Stimulated activated CD4-positive, alpha-beta T cell treated with anti-CD3 and anti-CD28 coated beads, Interleukin-12 subunit alpha, Interleukin-12 subunit beta, amount 100 ng/mL, for 24 hours (primary cell): ENCODE data around the gene ZNF771.
"Not testable (repeated sequence)": the region's sequence is repeated elsewhere in the genome, so short reads cannot be mapped to it uniquely, and the experiment has no call there.

Source experiments
- DNase-seq, 2 experiments: peaks; one replicate each; pipeline ENCODE4 v3.0.0-alpha.2; 2020; ENCODE audit warnings: low read depth in 2 of 2

Gene ZNF771

DNA sequence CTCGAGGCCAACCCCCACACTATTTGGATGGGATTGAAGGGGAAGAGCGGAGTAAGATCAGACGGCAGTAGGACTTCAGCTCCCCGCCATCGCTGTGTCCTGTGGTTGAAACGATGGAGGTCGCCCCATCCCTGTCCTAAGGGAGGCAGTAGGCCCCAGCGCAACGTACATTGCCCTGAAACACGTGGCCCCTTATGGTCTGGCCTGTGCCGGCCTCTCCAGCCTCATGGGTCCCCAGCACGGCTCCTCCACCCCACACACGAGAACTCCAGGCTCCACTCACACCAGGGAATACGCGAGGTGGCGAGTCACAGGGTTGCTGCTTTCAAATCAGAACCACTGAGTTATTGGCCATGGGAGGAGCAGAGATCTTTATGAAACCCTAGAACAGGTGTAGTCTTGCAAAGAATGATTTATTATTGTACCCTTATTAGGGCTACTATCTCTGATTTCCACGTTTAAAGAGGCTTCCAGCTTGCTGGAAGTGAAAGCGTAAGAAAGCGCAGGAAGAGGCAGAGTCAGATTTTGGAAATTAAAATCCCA lies 23.1 kb downstream of the ZNF771 start:
- no peak for DNase-seq

- peak; percentile 31 to 66 for DNase-seq
Observed at GRCh38 chr16:30434852-30435251, 27.4 kb downstream of the ZNF771 start.

GRCh38 chr16:30437511-30438046 lies 30.2 kb downstream of the ZNF771 start:
- no peak for DNase-seq

GRCh38 chr16:30438835-30439234 lies 31.4 kb downstream of the ZNF771 start:
- DNase-seq: no peak

DNA sequence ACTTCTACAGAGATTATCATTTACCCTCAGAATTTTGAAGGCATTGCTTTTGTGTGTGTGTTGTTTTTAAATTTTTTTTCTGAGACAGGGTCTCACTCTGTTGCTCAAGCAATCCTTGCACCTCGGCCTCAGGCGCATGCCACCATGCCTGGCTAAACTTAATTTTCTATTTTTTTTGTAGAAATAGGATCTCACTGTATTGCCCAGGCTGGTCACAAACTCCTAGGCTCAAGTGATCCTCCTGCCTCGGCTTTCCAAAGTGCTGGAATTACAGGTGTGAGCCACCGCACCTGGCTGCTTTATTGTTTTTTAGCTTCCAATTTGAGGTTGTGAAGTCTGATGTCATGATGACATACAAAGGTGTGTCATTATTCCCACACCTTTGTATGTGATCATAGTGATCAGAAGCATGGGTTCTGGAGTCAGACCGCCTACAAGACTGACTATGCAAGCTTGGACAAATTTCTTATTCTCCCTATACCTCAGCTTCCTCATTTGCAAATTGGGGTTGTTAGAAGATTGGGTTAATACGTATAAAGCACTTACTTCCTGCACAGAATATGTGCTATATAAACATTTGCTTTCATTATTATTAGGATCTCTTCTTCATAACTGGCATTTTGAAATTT lies 32.4 kb downstream of the ZNF771 start:
- DNase-seq: no peak

- no peak for DNase-seq
Observed at GRCh38 chr16:30443631-30444030, 36.2 kb downstream of the ZNF771 start.

DNA sequence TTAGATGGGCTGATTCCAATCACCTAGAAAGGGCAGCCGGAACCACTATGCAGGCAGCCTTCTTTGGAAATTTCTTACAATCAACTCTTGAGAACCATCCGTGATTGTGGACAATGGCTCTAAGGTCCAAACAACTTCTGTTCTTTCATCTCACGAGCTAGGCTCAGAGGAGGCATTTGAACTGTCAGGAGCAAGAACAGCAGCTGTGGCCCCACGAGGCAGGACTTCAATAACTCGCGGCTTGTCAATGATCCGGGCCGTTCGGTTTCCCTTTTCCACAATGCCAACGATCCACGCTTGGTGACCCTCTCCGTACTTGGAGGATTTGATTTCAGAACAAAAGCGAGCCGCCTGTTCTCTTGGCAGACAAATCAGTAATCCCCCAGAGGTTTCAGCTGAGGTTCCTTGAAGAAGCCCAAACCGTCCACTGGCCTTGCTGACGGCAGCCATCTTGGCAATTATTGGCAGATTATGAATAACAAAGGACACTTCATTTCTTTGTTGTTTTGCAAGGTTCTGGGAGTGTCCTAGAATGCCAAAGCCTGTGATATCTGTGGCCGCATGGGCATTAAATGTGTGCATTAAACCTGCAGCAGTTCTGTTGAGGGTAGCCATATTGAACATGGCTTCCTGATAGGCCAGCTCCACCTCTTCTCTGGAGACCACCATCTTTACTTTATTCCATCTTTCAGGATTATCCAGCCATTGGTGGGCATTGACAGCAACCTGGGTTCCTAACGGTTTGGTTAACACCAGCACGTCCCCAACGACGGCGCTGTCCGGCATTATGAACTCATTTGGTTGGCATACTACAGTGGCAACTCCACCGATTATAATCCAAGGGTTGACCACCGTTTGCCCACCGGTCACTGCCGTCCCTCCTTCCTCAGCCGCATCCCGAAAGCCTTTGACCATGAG lies 37.1 kb downstream of the ZNF771 start:
- no peak for DNase-seq

- DNase-seq: no peak
Observed at GRCh38 chr16:30445149-30445407, 37.7 kb downstream of the ZNF771 start.

DNA sequence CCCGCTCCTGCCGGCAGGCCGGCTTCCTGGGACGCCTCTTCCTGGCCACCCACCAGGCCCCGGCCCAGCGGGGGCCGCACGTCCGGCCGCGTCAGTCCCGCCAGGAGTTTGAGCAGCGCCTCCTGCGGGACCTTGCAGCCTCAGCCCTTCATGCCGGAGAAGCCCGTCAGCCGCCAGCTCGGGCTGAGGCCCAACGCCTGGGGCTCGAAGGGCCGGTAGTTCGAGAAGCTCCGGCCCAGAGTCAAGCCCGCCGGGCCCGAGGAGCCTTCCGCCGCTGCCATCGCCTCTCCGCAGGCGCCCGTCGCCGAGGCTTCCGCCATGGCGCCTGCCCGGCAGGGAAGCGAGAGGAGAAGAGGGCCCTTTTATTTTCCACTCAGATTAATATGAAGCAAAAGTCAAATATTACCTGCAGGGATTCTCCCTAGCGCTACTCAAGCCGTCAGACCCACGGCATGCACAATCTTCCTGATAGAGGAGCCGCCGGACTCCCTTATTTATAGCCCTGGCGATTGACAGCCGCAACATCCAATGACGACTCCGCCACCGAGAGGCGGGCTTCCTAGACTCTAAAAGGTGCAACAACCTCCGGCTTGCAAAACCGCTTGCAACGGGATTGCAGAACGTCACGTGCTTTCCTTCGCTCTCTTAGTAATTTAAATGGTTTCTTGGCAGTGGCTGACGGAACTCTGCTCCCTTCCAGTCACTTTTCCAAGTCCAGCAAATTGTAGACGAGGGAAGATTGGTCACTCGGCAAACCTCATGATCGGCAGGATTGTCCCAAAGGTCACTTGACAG lies 38.2 kb downstream of the ZNF771 start, which contains the start of gene SEPHS2:
Gene SEPHS2 (minus strand): TSS at position 467 of the 795 bp plus-strand sequence. CDS start 147 bp downstream, at position 320.
- DNase-seq: peak; percentile 91 to 98

DNA sequence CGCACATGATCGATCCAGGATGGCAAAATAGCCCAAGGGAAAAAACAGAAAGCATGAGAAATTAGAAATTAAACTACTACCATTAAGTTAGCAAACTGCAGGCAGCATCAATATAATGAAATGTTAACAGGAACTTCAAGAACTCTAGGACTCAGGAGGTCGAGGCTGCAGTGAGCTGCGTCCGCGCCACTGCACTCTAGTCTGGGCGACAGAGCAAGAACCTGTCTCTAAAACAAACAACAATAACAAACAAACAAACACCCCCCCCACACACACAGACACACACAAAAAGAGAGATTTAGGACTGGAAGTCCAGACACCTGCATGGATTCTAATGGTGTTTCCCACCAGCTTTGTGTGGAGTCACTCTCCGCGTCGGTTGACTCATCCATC lies 38.8 kb downstream of the ZNF771 start:
- no peak for DNase-seq

DNA sequence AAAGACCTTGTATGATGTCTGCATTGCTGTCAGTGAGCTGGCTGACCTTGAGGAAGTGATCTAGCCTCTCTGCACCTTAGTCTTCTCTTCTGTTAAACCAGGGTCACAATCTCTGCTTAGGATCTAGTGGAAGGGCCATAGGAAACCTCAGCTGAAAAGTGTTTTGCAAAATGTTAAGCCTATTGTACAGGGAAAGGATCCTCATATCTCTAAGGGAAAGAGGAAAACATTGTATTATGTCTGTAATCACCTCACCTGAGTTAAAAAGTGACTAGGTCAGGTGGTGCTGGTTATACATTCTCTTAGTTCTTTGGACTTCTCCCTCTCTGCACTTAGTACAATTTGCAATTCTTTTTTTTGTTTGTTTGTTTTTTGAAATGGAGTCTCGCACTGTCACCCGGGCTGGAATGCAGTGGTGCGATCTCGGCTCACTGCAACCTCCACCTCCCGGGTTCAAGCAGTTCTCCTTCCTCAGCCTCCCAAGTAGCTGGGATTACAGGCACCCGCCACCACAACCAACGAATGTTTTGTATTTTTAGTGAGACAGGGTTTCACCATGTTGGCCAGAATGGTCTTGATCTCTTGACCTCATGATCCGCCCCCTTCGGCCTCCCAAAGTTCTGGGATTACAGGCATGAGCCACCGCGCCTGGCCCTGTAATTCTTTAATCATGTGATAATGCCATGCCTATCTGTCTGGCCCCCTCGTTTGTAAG lies 40.3 kb downstream of the ZNF771 start:
- DNase-seq: no peak

- no peak for DNase-seq
Observed at GRCh38 chr16:30449116-30449435, 41.7 kb downstream of the ZNF771 start.

DNA sequence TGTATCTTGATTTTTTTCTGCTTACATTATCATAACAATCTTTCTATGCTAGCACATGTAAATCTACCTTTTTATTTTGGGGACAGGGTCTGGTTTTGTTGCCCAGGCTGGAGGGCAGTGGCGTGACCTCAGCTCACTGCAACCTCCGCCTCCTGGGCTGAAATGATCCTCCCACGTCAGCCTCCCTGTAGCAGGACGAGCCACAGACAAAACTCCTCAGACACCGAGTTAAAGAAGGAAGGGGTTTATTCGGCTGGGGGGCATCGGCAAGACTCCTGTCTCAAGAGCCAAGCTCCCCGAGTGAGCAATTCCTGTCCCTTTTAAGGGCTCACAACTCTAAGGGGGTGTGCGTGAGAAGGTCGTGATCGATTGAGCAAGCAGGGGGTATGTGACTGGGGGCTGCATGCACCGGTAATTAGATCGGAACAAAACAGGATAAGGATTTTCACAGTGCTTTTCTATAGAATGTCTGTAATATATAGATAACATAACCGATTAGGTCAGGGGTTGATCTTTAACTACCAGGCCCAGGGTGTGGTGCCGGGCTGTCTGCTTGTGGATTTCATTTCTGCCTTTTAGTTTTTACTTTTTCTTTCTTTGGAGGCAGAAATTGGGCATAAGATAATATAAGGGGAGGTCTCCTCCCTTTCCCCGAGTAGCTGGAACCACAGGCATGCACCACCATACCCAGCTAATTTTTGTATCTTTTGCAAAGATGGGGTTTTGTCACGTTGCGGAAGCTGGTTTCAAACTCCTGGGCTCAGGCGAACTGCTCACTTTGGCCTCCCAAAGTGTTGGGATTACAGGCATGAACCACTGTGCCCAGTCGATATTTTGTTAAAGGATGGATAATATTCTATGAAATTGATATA lies 45.5 kb downstream of the ZNF771 start:
- not testable (repeated sequence) for DNase-seq

- DNase-seq: no peak
Observed at GRCh38 chr16:30456302-30456701, 48.9 kb downstream of the ZNF771 start.

GRCh38 chr16:30457256-30457655 lies 49.9 kb downstream of the ZNF771 start:
- DNase-seq: no peak

GRCh38 chr16:30457743-30458560 lies 50.5 kb downstream of the ZNF771 start:
- no peak for DNase-seq

DNA sequence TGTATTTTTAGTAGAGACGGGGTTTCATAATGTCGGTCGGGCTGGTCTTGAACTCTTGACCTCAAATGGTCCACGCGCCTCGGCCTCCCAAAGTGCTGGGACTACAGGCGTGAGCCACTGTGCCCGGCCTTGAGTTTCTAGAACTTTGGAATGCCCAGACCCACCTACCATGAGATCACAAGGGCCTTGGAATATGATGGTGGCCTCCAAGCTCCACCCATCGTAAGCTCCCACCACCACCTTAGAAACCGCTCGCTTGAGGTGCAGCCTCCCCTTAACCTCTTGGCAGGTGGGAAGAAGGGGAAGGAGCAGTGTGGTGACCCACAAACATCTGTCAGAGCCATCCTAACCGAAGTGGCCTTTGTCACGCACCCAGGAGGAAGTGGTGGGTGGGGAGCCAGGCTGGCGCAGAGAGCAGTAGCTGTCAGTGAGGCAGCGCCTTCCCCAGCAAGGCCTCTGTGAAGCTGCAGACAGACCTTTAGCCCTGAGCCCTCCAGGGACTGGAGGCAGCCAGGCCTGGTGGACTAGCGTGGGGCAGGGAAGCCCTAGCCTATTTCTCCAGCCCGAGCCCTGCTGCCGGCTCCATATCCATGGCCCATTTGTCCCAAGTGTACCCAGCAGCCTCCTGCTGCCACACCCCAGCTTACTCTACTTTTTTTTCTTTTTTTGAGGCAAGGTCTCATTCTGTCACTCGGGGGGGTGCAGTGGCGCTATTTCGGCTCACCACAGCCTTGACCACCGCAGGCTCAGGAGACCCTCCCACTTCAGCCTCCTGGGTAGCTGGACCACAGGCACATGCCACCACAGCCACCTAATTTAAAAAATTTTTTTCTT lies 51.4 kb downstream of the ZNF771 start:
- peak; percentile 78 to 84 for DNase-seq

DNA sequence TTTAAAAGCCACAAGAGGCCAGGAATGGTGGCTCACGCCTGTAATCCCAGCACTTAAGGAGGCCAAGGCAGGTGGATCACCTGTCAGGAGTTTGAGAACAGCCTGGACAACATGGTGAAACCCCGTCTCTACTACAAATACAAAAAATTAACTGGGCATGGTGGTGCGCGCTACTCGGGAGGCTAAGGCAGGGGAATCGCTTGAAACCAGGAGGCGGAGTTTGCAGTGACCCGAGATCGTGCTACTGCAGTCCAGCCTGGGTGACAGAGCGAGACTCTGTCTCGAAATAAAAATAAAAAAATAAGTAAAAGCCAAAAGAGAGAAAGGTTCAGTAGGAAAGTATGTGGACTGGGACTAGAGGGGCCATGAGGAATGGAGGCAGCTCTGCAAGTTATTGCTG lies 52.0 kb downstream of the ZNF771 start:
- no peak for DNase-seq

- DNase-seq: not testable (repeated sequence)
Observed at GRCh38 chr16:30461426-30461825, 54.0 kb downstream of the ZNF771 start.
